ENCODE results near the gene CAB39. TPM values are rescaled to one million over a fixed set of nuclear protein-coding genes. Genes with fewer than 3 reads are reported as not detected.

Gene CAB39
- total and polyA plus RNA-seq, 4 donors, result 19.4 to 123 (median 57.1) TPM

DNA sequence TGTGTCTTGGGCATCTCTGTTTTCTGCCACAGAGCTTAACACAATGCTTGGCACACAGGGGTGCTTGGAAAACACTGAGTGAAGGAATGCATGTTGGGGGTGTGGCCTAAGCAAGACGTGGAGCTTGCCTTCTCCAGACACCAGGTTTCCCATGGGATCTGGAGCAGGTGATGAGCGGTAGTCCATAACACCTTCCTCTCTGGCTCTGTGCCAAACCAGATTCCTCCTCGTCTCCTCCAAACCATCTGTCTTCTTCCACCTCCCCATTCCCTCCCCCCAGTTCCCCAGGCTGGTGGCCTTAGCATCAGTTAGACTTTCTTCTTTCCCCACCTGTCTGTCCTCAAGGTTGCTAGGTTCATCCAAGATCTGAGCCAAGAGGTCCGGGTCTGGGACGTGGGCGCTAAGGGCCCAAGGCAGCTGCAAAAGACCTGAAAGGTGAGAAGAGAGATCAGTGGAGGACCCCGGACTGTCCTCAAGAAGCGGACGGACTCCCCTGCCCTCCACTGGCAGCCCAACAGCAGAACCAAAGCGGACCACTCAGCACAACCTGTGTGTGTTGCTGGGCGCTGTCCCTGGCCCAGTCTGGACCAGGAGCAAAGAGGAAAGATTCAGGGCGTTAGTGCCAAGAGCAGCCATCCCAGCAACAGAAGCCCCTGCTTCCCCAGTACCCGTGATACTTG is 150.9 kb downstream of the CAB39 start:
- DNase-seq (no peak), ATAC-seq (ENCODE audit: insufficient read depth, low FRiP score) (no peak)
- Histone ChIP-seq H3K9me3 (ENCODE audit: control insufficient read depth in 4 of 4, insufficient read depth in 3 of 4, low read length in 3 of 4) (no peaks in the 10 kb centered on the region), H3K36me3 (ENCODE audit: control insufficient read depth in 4 of 4, insufficient read depth in 4 of 4, low read length in 4 of 4) (no peaks in the 10 kb centered on the region), H3K27ac (ENCODE audit: low read depth in 1 of 2, low read length in 1 of 2) (no peak overlapping the region), H3K9ac (ENCODE audit: insufficient read depth in 1 of 2, low read length in 2 of 2) (no peak overlapping the region), H3K4me3 (no peak overlapping the region), H3K4me1 (ENCODE audit: control insufficient read depth in 5 of 5, insufficient read depth in 5 of 5, low read length in 5 of 5) (peaks cover 0 to 30% (median 9%) of the 10 kb centered on the region in 5 donors), H3K27me3 (ENCODE audit: control insufficient read depth in 3 of 3, insufficient read depth in 3 of 3, low read length in 2 of 3) (peaks cover 0 to 2% (median 0%) of the 10 kb centered on the region in 3 donors)
- 81 to 82% methylated on average over 13 of the region's 13 CpGs for WGBS, 2 donors
- TF ChIP-seq, protein P1, sequence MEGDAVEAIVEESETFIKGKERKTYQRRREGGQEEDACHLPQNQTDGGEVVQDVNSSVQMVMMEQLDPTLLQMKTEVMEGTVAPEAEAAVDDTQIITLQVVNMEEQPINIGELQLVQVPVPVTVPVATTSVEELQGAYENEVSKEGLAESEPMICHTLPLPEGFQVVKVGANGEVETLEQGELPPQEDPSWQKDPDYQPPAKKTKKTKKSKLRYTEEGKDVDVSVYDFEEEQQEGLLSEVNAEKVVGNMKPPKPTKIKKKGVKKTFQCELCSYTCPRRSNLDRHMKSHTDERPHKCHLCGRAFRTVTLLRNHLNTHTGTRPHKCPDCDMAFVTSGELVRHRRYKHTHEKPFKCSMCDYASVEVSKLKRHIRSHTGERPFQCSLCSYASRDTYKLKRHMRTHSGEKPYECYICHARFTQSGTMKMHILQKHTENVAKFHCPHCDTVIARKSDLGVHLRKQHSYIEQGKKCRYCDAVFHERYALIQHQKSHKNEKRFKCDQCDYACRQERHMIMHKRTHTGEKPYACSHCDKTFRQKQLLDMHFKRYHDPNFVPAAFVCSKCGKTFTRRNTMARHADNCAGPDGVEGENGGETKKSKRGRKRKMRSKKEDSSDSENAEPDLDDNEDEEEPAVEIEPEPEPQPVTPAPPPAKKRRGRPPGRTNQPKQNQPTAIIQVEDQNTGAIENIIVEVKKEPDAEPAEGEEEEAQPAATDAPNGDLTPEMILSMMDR (IDR thresholded peaks at IDR 0.05; ENCODE audit: control extremely low read depth, extremely low read depth), result no peak

DNA sequence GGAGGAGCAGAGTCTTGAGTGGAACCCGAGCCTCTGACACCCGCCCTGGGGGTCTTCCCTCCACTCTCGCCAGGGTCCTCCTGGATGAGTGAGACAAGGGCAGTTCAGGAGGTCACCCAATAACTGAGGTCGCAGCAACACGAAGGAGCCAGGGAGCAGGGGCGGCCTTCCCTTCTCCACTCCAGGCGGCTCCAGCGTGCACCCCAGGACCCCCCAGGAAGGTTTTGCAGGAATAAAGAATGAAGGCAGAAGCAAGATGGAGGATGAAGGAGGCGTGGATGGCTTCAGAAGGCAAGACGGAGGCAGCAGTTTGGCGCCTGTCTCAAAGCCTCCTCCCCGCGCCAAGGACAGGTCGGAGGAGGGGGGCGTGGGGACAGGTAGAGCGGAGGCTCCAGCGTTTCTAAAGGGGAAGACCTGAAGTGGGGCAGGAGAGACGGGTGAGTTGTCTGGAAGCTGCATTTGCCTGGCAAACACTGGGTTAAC is 151.5 kb downstream of the CAB39 start:
- H3K9ac ChIP-seq (ENCODE audit: insufficient read depth in 1 of 2, low read length in 2 of 2), result peak overlapping the region in 1 of 2 donors; percentile 49
- 40 to 55% methylated on average over 18 of the region's 18 CpGs for WGBS, 2 donors

DNA sequence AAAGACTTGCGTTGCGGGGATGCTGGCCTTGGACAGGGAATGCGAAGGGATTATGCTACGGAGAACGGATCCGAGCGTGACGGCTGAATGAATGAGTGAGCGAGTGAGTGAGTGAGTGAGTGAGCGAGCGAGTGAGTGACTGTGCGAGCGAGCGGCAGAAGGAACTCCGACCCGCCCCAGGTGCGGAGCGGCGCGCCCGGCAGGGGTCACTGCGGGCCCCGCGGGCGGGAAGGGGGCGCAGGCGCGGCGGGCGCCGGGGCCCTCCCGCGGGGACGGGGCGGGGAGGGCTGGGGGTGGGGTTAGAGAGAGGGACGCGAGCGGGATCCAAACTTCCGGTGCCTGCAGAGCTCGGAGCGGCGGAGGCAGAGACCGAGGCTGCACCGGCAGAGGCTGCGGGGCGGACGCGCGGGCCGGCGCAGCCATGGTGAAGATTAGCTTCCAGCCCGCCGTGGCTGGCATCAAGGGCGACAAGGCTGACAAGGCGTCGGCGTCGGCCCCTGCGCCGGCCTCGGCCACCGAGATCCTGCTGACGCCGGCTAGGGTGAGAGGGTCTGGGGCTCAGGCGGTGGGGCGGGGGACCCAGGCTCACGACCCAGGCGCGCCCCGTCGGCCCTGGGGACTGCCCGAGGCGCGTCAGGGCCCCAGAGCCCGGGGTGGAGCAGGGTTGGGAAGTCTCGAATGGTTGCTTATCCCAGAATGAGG is 152.1 kb downstream of the CAB39 start, which contains the start of gene ITM2C:
TSS of gene ITM2C (plus strand) at position 338 of the 702 bp plus-strand sequence. CDS start at position 422, 84 bp downstream.
- WGBS, 2 donors, result 0% methylated on average over 57 to 76 of the region's 76 CpGs
- peaks cover 0 to 2% (median 0%) of the 10 kb centered on the region in 3 donors for H3K27me3 ChIP-seq (ENCODE audit: control insufficient read depth in 3 of 3, insufficient read depth in 3 of 3, low read length in 2 of 3)
- ATAC-seq (ENCODE audit: insufficient read depth, low FRiP score) (peak; percentile 79), DNase-seq (peak; percentile 85 to 90 (median 88))
- no peaks in the 10 kb centered on the region for H3K9me3 ChIP-seq (ENCODE audit: control insufficient read depth in 4 of 4, insufficient read depth in 3 of 4, low read length in 3 of 4)
- peak within 1 kb of the TSS; percentile 53 for H3K4me3 ChIP-seq
- H3K27ac ChIP-seq (ENCODE audit: low read depth in 1 of 2, low read length in 1 of 2), result peak within 1 kb of the TSS in 1 of 2 donors; percentile 7
- H3K9ac ChIP-seq (ENCODE audit: insufficient read depth in 1 of 2, low read length in 2 of 2), result peak within 1 kb of the TSS; percentile 25 to 51
- H3K36me3 ChIP-seq (ENCODE audit: control insufficient read depth in 4 of 4, insufficient read depth in 4 of 4, low read length in 4 of 4), result no peaks in the 10 kb centered on the region
- H3K4me1 ChIP-seq (ENCODE audit: control insufficient read depth in 5 of 5, insufficient read depth in 5 of 5, low read length in 5 of 5), result peaks cover 0 to 41% (median 18%) of the 10 kb centered on the region in 5 donors
- TF ChIP-seq, protein P1 (IDR thresholded peaks at IDR 0.05; ENCODE audit: control extremely low read depth, extremely low read depth), result no peak

More for the DNA sequence above, 151.5 kb downstream of the CAB39 start:
- TF ChIP-seq, protein P1 (IDR thresholded peaks at IDR 0.05; ENCODE audit: control extremely low read depth, extremely low read depth), result no peak
- peak overlapping the region in 1 of 2 donors; percentile 7 for H3K27ac ChIP-seq (ENCODE audit: low read depth in 1 of 2, low read length in 1 of 2)
- ATAC-seq (ENCODE audit: insufficient read depth, low FRiP score) (no peak), DNase-seq (no peak)
- peaks cover 0 to 36% (median 15%) of the 10 kb centered on the region in 5 donors for H3K4me1 ChIP-seq (ENCODE audit: control insufficient read depth in 5 of 5, insufficient read depth in 5 of 5, low read length in 5 of 5)
- no peaks in the 10 kb centered on the region for H3K36me3 ChIP-seq (ENCODE audit: control insufficient read depth in 4 of 4, insufficient read depth in 4 of 4, low read length in 4 of 4)
- H3K4me3 ChIP-seq, result no peak overlapping the region
- H3K9me3 ChIP-seq (ENCODE audit: control insufficient read depth in 4 of 4, insufficient read depth in 3 of 4, low read length in 3 of 4), result no peaks in the 10 kb centered on the region
- H3K27me3 ChIP-seq (ENCODE audit: control insufficient read depth in 3 of 3, insufficient read depth in 3 of 3, low read length in 2 of 3), result peaks cover 0 to 2% (median 0%) of the 10 kb centered on the region in 3 donors

Measured in lung (tissue), 12 donors.